Neuronal stem cell (in vitro differentiated cells): ENCODE results near the gene ZNF189.

Experiments
- DNase-seq: peaks from one replicate; pipeline ENCODE4 v3.0.0-alpha.2; 2013; ENCODE audit warnings: low spot score
- H2AFZ ChIP-seq: one replicate; pipeline ENCODE4 v1.6.1; 2013; ENCODE audit warnings: mild to moderate bottlenecking, low read length, inconsistent platforms
- H2AK5ac ChIP-seq: 2 replicates; pipeline ENCODE4 v1.6.1; 2013; ENCODE audit warnings: low read depth, mild to moderate bottlenecking, inconsistent platforms, low read length, moderate library complexity, mixed read lengths
- H2BK120ac ChIP-seq: 2 replicates; pipeline ENCODE4 v1.6.1; 2013; ENCODE audit warnings: low read depth, mild to moderate bottlenecking, inconsistent platforms, low read length, moderate library complexity, mixed read lengths
- H2BK12ac ChIP-seq: one replicate; pipeline ENCODE4 v1.6.1; 2013; ENCODE audit warnings: low read length, inconsistent platforms
- H2BK15ac ChIP-seq: 2 replicates; pipeline ENCODE4 v1.6.1; 2013; ENCODE audit warnings: mild to moderate bottlenecking, low read length, inconsistent platforms, mixed read lengths
- H2BK5ac ChIP-seq: one replicate; pipeline ENCODE4 v1.6.1; 2013; ENCODE audit warnings: inconsistent platforms, mild to moderate bottlenecking, low read length, moderate library complexity
- H3K14ac ChIP-seq: one replicate; pipeline ENCODE4 v1.6.1; 2013; ENCODE audit warnings: low read length, inconsistent platforms
- H3K18ac ChIP-seq: 2 replicates; pipeline ENCODE4 v1.6.1; 2013; ENCODE audit warnings: low read length, inconsistent platforms
- H3K23ac ChIP-seq: 2 replicates; pipeline ENCODE4 v1.6.1; 2013; ENCODE audit warnings: low read depth, mild to moderate bottlenecking, mixed read lengths, low read length, inconsistent platforms; ENCODE audit not compliant: poor library complexity
- H3K27ac ChIP-seq: replicated peaks from 3 replicates; pipeline ENCODE4 v1.5.1; 2013; ENCODE audit warnings: low read length, inconsistent platforms
- H3K27me3 ChIP-seq, 3 experiments: 2 replicates each; pipeline ENCODE4 v1.6.1; 2013; ENCODE audit warnings: low read length in 3 of 3, mild to moderate bottlenecking in 2 of 3, inconsistent platforms in 1 of 3, low read depth in 1 of 3, mixed read lengths in 1 of 3, moderate library complexity in 1 of 3; ENCODE audit not compliant: control insufficient read depth in 3 of 3, insufficient read depth in 3 of 3
- H3K36me3 ChIP-seq, 2 donors: replicated peaks in 1 of 2; 2 replicates each; pipeline ENCODE4 v1.6.1; 2013; ENCODE audit warnings: low read length in 2 of 2; ENCODE audit not compliant: control insufficient read depth in 2 of 2, insufficient read depth in 2 of 2
- H3K4ac ChIP-seq: 2 replicates; pipeline ENCODE4 v1.6.1; 2013; ENCODE audit warnings: inconsistent platforms, mild to moderate bottlenecking, low read length, moderate library complexity
- H3K4me1 ChIP-seq, 2 donors: 1 replicate in 1 of 2; 2 replicates in 1 of 2; pipeline ENCODE4 v1.6.1; 2013; ENCODE audit warnings: low read length in 2 of 2, low read depth in 1 of 2; ENCODE audit not compliant: control insufficient read depth in 2 of 2, insufficient read depth in 1 of 2
- H3K4me2 ChIP-seq: one replicate; pipeline ENCODE4 v1.6.1; 2013; ENCODE audit warnings: mild to moderate bottlenecking, low read length, inconsistent platforms; ENCODE audit not compliant: insufficient read depth, poor library complexity, severe bottlenecking
- H3K4me3 ChIP-seq, 2 donors: 2 replicates each; pipeline ENCODE4 v1.5.1; 2013; ENCODE audit warnings: low read length in 2 of 2, mild to moderate bottlenecking in 2 of 2, inconsistent platforms in 1 of 2, moderate library complexity in 1 of 2
- H3K79me1 ChIP-seq: one replicate; pipeline ENCODE4 v1.6.1; 2013; ENCODE audit warnings: low read depth, mild to moderate bottlenecking, inconsistent platforms, low read length, moderate library complexity
- H3K9ac ChIP-seq: one replicate; pipeline ENCODE4 v1.6.1; 2013; ENCODE audit warnings: mild to moderate bottlenecking, low read depth, low read length, inconsistent platforms; ENCODE audit not compliant: poor library complexity
- H3K9me3 ChIP-seq, 2 donors: replicated peaks in 1 of 2; 2 replicates each; pipeline versions ENCODE3 to v1.6.1; 2013; ENCODE audit warnings: low read length in 2 of 2, mild to moderate bottlenecking in 2 of 2, inconsistent platforms in 1 of 2, low read depth in 1 of 2, mixed read lengths in 1 of 2, moderate library complexity in 1 of 2; ENCODE audit not compliant: control insufficient read depth in 2 of 2, insufficient read depth in 1 of 2
- H4K8ac ChIP-seq: one replicate; pipeline ENCODE4 v1.6.1; 2013; ENCODE audit warnings: low read depth, mild to moderate bottlenecking, inconsistent platforms, low read length, moderate library complexity
- H4K91ac ChIP-seq: one replicate; pipeline ENCODE4 v1.6.1; 2013; ENCODE audit warnings: low read length, low read depth, mild to moderate bottlenecking, inconsistent platforms; ENCODE audit not compliant: poor library complexity
- WGBS, 2 donors: extraction: QIAGEN DNeasy Blood & Tissue Kit; methylation state at CpG; one replicate each; pipeline ENCODE4 v1.1.7; 2013; ENCODE audit warnings: missing lambda C conversion rate in 2 of 2, mixed read lengths in 1 of 2; ENCODE audit not compliant: insufficient read length in 2 of 2, insufficient replicate concordance in 1 of 2; ENCODE audit errors: extremely low coverage in 2 of 2; 5-methylcytosine and 5-hydroxymethylcytosine counted together

The ZNF189 gene

GRCh38 chr9:101360647-101361046 lies 38.0 kb upstream of the ZNF189 start:
- Histone ChIP-seq H3K36me3 (no peaks in the 10 kb centered on the region), H4K8ac (no peak overlapping the region), H3K27ac (no peak overlapping the region), H3K4me2 (no peak overlapping the region), H2AK5ac (no peak overlapping the region), H3K9ac (no peak overlapping the region), H2AFZ (no peak overlapping the region), H3K23ac (no peak overlapping the region), H3K27me3 (no peaks in the 10 kb centered on the region), H2BK12ac (no peak overlapping the region), H3K4ac (no peak overlapping the region), H2BK120ac (no peak overlapping the region), H2BK5ac (no peak overlapping the region), H3K4me3 (no peak overlapping the region), H3K18ac (no peak overlapping the region), H3K4me1 (no peaks in the 10 kb centered on the region), H2BK15ac (no peak overlapping the region), H3K14ac (no peak overlapping the region), H3K79me1 (no peaks in the 10 kb centered on the region), H3K9me3 (no peaks in the 10 kb centered on the region), H4K91ac (no peak overlapping the region)
- no peak for DNase-seq

DNA sequence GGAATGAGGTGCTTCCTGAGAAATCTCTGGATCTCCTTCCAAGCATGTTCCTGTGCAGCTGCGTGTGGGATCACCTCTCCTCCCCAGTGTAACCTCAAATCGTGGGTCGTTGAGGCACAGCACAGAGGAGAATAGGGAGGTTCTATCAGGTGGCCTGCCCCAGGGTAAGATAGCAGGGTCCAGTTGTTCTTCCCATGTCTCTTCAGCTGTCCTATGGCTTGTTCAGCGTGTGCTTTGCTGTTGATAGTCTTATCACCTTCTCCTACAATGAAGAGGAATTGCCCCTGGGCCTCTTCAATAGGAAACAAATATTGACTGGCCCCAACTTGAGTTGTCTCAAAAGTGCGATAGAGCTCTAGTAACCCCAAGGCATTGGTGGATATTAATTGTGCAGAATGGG lies 36.2 kb upstream of the ZNF189 start:
- Histone ChIP-seq H2BK15ac (no peak overlapping the region), H3K27me3 (no peaks in the 10 kb centered on the region), H3K4me2 (no peak overlapping the region), H4K91ac (no peak overlapping the region), H3K4me3 (no peak overlapping the region), H2AK5ac (no peak overlapping the region), H3K23ac (no peak overlapping the region), H2BK120ac (no peak overlapping the region), H2AFZ (no peak overlapping the region), H3K4ac (no peak overlapping the region), H3K4me1 (no peaks in the 10 kb centered on the region), H2BK5ac (no peak overlapping the region), H3K9ac (no peak overlapping the region), H3K36me3 (no peaks in the 10 kb centered on the region), H2BK12ac (no peak overlapping the region), H4K8ac (no peak overlapping the region), H3K14ac (no peak overlapping the region), H3K9me3 (no peaks in the 10 kb centered on the region), H3K79me1 (no peaks in the 10 kb centered on the region), H3K27ac (no peak overlapping the region), H3K18ac (no peak overlapping the region)
- no peak for DNase-seq
- WGBS, 2 donors, result no CpG with 5 or more reads among the region's 5 CpGs

- H2BK5ac ChIP-seq, result no peak overlapping the region
- H3K4me2 ChIP-seq, result no peak overlapping the region
- H2BK15ac ChIP-seq, result no peak overlapping the region
- H3K36me3 ChIP-seq, result no peaks in the 10 kb centered on the region
- no peak overlapping the region for H2AK5ac ChIP-seq
- H3K27me3 ChIP-seq, result no peaks in the 10 kb centered on the region
- peaks cover 0 to 3% of the 10 kb centered on the region in 2 donors for H3K4me1 ChIP-seq
- no peaks in the 10 kb centered on the region for H3K9me3 ChIP-seq
- H3K79me1 ChIP-seq, result no peaks in the 10 kb centered on the region
- H2BK12ac ChIP-seq, result no peak overlapping the region
- H2BK120ac ChIP-seq, result no peak overlapping the region
- no peak overlapping the region for H4K91ac ChIP-seq
- H3K27ac ChIP-seq, result no peak overlapping the region
- DNase-seq, result no peak
- no peak overlapping the region for H3K14ac ChIP-seq
- H4K8ac ChIP-seq, result no peak overlapping the region
- H3K4ac ChIP-seq, result no peak overlapping the region
- H3K4me3 ChIP-seq, result no peak overlapping the region
- H3K9ac ChIP-seq, result no peak overlapping the region
- H3K18ac ChIP-seq, result no peak overlapping the region
- no peak overlapping the region for H3K23ac ChIP-seq
- no peak overlapping the region for H2AFZ ChIP-seq
Observed at GRCh38 chr9:101365181-101365580, 33.5 kb upstream of the ZNF189 start.

DNA sequence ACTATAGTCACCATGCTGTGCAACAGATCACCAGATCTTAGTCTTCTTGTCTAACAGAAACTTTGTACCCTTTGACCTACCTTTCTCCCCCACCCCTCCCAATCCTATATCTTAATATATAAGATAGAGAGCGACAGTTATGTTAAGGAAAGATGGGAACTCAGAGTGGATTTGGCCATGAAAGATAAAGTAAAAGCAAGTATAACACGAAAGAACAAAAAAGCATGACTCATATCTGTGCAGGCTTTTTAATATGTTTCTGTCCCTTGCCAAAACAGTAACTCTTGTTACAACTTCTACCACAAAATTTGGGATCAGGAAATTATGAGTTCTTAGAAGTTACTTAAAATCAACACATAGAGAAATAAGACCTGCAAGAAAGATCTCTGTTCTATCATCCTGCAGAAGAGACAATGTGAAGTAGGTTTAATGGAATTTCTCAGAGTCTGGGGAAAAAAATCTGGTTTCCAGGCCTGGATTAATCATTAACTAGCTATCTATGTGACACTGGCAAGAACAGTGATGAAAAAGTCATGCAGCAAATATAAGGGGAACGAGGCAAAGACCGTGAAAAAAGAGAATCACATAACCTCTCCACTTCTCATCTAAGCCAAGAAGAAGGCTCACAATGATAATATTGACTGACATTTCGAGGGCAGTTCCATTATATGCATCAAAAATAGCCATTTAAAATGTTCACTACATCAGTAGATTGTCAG lies 32.5 kb upstream of the ZNF189 start:
- no peak overlapping the region for H3K23ac ChIP-seq
- H3K4me1 ChIP-seq, result peaks cover 0 to 3% of the 10 kb centered on the region in 2 donors
- no peaks in the 10 kb centered on the region for H3K9me3 ChIP-seq
- H2BK15ac ChIP-seq, result no peak overlapping the region
- H2BK12ac ChIP-seq, result no peak overlapping the region
- H2AK5ac ChIP-seq, result no peak overlapping the region
- H3K36me3 ChIP-seq, result no peaks in the 10 kb centered on the region
- H3K18ac ChIP-seq, result no peak overlapping the region
- no peak overlapping the region for H3K4ac ChIP-seq
- H2BK120ac ChIP-seq, result no peak overlapping the region
- DNase-seq, result no peak
- no peak overlapping the region for H3K27ac ChIP-seq
- H4K8ac ChIP-seq, result no peak overlapping the region
- H3K79me1 ChIP-seq, result no peaks in the 10 kb centered on the region
- no peaks in the 10 kb centered on the region for H3K27me3 ChIP-seq
- H3K9ac ChIP-seq, result no peak overlapping the region
- no CpG with 5 or more reads among the region's 5 CpGs for WGBS, 2 donors
- no peak overlapping the region for H3K4me3 ChIP-seq
- no peak overlapping the region for H4K91ac ChIP-seq
- H2BK5ac ChIP-seq, result no peak overlapping the region
- H2AFZ ChIP-seq, result no peak overlapping the region
- no peak overlapping the region for H3K14ac ChIP-seq
- H3K4me2 ChIP-seq, result no peak overlapping the region
